Measurements from ENCODE around the gene RIT2. TPM values are rescaled to one million over a fixed set of nuclear protein-coding genes. Genes with fewer than 3 reads are reported as not detected.

Gene RIT2
- total RNA-seq, 2 donors from 2014 or later = not detected

GRCh38 chr18:43049021-43049420 lies 66.5 kb downstream of the RIT2 start:
- H3K4me3 ChIP-seq = no peak overlapping the region
- no peak for DNase-seq (ENCODE audit: low spot score)
- no peaks in the 10 kb centered on the region for H3K9me3 ChIP-seq

GRCh38 chr18:43046322-43046721 lies 69.2 kb downstream of the RIT2 start:
- Histone ChIP-seq H3K36me3 (no peaks in the 10 kb centered on the region), H3K27me3 (no peaks in the 10 kb centered on the region), H3K4me1 (no peaks in the 10 kb centered on the region), H3K9me3 (no peaks in the 10 kb centered on the region), H3K4me3 (no peak overlapping the region), H3K27ac (no peak overlapping the region)
- TF ChIP-seq, protein P1, sequence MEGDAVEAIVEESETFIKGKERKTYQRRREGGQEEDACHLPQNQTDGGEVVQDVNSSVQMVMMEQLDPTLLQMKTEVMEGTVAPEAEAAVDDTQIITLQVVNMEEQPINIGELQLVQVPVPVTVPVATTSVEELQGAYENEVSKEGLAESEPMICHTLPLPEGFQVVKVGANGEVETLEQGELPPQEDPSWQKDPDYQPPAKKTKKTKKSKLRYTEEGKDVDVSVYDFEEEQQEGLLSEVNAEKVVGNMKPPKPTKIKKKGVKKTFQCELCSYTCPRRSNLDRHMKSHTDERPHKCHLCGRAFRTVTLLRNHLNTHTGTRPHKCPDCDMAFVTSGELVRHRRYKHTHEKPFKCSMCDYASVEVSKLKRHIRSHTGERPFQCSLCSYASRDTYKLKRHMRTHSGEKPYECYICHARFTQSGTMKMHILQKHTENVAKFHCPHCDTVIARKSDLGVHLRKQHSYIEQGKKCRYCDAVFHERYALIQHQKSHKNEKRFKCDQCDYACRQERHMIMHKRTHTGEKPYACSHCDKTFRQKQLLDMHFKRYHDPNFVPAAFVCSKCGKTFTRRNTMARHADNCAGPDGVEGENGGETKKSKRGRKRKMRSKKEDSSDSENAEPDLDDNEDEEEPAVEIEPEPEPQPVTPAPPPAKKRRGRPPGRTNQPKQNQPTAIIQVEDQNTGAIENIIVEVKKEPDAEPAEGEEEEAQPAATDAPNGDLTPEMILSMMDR (IDR thresholded peaks at IDR 0.05) = no peak
- no peak for DNase-seq (ENCODE audit: low spot score)

More at GRCh38 chr18:43049021-43049420, 66.5 kb downstream of the RIT2 start:
- TF ChIP-seq, protein P1 (IDR thresholded peaks at IDR 0.05) = no peak
- H3K4me1 ChIP-seq = no peaks in the 10 kb centered on the region
- no peaks in the 10 kb centered on the region for H3K27me3 ChIP-seq
- H3K36me3 ChIP-seq = no peaks in the 10 kb centered on the region
- H3K27ac ChIP-seq = no peak overlapping the region

DNA sequence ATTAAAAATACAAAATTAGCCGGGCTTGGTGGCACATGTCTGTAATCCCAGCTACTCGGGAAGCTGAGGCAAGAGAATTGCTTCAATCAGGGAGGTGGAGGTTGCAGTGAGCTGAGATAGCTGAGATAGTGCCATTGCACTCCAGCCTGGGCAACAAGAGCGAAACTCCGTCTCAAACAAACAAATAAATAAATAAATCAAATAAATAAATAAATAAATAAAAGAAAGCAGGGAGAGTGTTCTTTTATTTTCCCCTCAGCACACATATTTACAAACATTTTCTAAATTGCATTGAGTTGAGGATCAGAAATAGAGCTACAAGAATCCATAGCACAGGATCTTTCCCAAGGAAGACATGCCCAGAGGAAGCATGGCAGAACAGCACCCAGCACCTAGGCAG lies 71.9 kb downstream of the RIT2 start:
- Histone ChIP-seq H3K27ac (no peak overlapping the region), H3K4me1 (no peaks in the 10 kb centered on the region), H3K27me3 (no peaks in the 10 kb centered on the region), H3K4me3 (no peak overlapping the region), H3K36me3 (no peaks in the 10 kb centered on the region), H3K9me3 (no peaks in the 10 kb centered on the region)
- no peak for DNase-seq (ENCODE audit: low spot score)
- TF ChIP-seq, protein P1 (IDR thresholded peaks at IDR 0.05) = no peak

- TF ChIP-seq, protein P1 (IDR thresholded peaks at IDR 0.05) = no peak
- H3K27me3 ChIP-seq = no peaks in the 10 kb centered on the region
- no peak overlapping the region for H3K27ac ChIP-seq
- H3K4me3 ChIP-seq = no peak overlapping the region
- no peak for DNase-seq (ENCODE audit: low spot score)
- H3K9me3 ChIP-seq = no peaks in the 10 kb centered on the region
- no peaks in the 10 kb centered on the region for H3K36me3 ChIP-seq
- no peaks in the 10 kb centered on the region for H3K4me1 ChIP-seq
Measured at GRCh38 chr18:43040281-43040680, 75.2 kb downstream of the RIT2 start.

DNA sequence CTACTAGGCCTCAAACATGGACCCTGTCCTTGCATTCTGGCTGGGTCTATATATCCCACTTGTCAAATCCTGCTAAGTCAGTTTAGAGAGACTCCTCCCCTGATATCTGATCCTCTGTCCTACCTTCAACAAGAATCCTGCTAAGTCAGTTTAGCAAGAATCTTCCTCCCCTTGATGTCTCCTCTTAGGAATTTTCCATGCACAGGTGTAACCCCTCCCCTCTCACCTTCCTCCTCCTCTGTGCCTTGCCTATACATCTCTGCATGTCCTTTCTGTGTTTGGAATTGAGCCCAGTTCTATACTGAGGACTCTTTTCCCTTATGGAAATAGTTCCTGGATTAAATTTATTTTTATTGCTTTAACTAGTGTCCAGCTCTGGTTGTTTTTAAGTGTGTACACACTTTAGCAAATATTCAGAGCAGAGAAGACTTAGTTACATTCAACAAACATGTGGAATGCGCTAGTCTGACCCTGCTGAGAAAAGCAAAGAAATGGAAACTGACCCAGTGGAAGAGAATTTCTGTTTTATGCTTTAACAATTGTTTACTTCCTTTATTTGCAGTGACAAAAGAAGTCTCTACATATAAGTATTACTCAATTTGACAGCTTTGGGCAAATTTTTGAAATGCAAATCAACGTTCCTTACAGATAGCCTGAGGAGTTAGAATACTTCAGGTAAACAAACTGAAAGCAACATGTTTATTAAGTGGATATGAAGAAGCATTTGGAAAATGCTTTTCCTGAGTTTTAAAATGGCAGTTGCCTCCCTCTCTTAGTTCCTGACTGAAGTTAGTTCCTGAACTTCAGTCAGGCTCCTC lies 80.6 kb downstream of the RIT2 start:
- Histone ChIP-seq H3K27me3 (no peaks in the 10 kb centered on the region), H3K36me3 (no peaks in the 10 kb centered on the region), H3K4me1 (no peaks in the 10 kb centered on the region), H3K4me3 (no peak overlapping the region), H3K9me3 (no peaks in the 10 kb centered on the region), H3K27ac (no peak overlapping the region)
- TF ChIP-seq, protein P1 (IDR thresholded peaks at IDR 0.05) = no peak
- DNase-seq (ENCODE audit: low spot score) = no peak

GRCh38 chr18:43031169-43031568 lies 84.3 kb downstream of the RIT2 start:
- Histone ChIP-seq H3K9me3 (no peaks in the 10 kb centered on the region), H3K4me1 (no peaks in the 10 kb centered on the region), H3K4me3 (no peak overlapping the region), H3K36me3 (no peaks in the 10 kb centered on the region), H3K27me3 (no peaks in the 10 kb centered on the region), H3K27ac (no peak overlapping the region)
- TF ChIP-seq, protein P1 (IDR thresholded peaks at IDR 0.05) = no peak
- DNase-seq (ENCODE audit: low spot score) = no peak
